PC-3 (cell line): ENCODE results near the gene ATOH8.

Source experiments
- EZH2 ChIP-seq: fragments of 300-600 bp; sonication (generic); IDR thresholded peaks from one replicate; pipeline ENCODE4 v1.6.1; 2017; ENCODE audit warnings: antibody characterized with exemption, mild to moderate bottlenecking, low read length; ENCODE audit not compliant: unreplicated experiment
- TF ChIP-seq, protein P1 (sequence below): fragments of 300-600 bp; sonication (generic); conservative IDR thresholded peaks from 2 replicates; pipeline ENCODE4 v1.5.1; 2017; ENCODE audit warnings: antibody characterized with exemption, low read depth, mild to moderate bottlenecking, low read length

DNA sequence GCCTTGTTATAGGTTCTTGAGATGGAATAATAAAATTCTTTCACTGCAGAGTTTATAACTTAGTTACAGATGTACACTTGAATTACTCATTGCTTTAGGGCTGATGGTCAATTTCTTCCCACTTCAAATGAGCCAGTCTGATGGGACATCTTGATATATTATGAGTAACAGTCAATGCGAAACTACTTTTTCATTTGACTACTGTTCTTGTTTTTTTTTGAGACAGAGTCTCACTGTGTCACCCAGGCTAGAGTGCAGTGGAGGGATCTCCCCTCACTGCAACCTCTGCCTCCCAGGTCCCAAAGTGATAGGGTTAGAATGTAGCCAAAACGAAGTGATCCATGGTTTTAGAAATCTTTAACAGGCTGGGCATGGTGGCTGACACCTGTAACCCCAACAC is 77.9 kb downstream of the ATOH8 start:
- TF ChIP-seq, protein P1, sequence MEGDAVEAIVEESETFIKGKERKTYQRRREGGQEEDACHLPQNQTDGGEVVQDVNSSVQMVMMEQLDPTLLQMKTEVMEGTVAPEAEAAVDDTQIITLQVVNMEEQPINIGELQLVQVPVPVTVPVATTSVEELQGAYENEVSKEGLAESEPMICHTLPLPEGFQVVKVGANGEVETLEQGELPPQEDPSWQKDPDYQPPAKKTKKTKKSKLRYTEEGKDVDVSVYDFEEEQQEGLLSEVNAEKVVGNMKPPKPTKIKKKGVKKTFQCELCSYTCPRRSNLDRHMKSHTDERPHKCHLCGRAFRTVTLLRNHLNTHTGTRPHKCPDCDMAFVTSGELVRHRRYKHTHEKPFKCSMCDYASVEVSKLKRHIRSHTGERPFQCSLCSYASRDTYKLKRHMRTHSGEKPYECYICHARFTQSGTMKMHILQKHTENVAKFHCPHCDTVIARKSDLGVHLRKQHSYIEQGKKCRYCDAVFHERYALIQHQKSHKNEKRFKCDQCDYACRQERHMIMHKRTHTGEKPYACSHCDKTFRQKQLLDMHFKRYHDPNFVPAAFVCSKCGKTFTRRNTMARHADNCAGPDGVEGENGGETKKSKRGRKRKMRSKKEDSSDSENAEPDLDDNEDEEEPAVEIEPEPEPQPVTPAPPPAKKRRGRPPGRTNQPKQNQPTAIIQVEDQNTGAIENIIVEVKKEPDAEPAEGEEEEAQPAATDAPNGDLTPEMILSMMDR: no peak
- no peak for TF ChIP-seq EZH2
